ENCODE results near the gene FCGR3B. TPM values are rescaled to one million over a fixed set of nuclear protein-coding genes. Genes with fewer than 3 reads are reported as not detected.
"Not testable (repeated sequence)": the region's sequence is repeated elsewhere in the genome, so short reads cannot be mapped to it uniquely, and the experiment has no call there.

Gene FCGR3B
- total and polyA plus RNA-seq, 7 donors = 0.08 to 3.9 (median 0.83) TPM

- H3K27ac ChIP-seq; H3K4me3 ChIP-seq; DNase-seq; H3K36me3 ChIP-seq (ENCODE audit: insufficient read depth in 1 of 2, low read depth in 1 of 2); H3K4me1 ChIP-seq; intact Hi-C loops (cut with DNase I); H3K9me3 ChIP-seq; H3K27me3 ChIP-seq (ENCODE audit: insufficient read depth in 3 of 3, low read length in 2 of 3); ATAC-seq: not testable (repeated sequence)
- 79 to 100% (median 89%) methylated on average over 1 of the region's 2 CpGs for WGBS, 3 donors
Observed at GRCh38 chr1:161630128-161630742, 741 bp downstream of the FCGR3B start.

GRCh38 chr1:161626445-161627146, 4.4 kb downstream of the FCGR3B start:
- H3K27ac ChIP-seq; H3K4me1 ChIP-seq; H3K4me3 ChIP-seq; ATAC-seq; intact Hi-C loops (cut with DNase I); DNase-seq; H3K27me3 ChIP-seq (ENCODE audit: insufficient read depth in 3 of 3, low read length in 2 of 3); H3K36me3 ChIP-seq (ENCODE audit: insufficient read depth in 1 of 2, low read depth in 1 of 2); H3K9me3 ChIP-seq: not testable (repeated sequence)
- 59 to 69% (median 64%) methylated on average over 8 to 9 of the region's 10 CpGs for WGBS, 3 donors

GRCh38 chr1:161624605-161625004, 6.4 kb downstream of the FCGR3B start:
- H3K27me3 ChIP-seq (ENCODE audit: insufficient read depth in 3 of 3, low read length in 2 of 3) = peaks cover 0 to 21% (median 5%) of the 10 kb centered on the region in 3 donors
- H3K27ac ChIP-seq; H3K9me3 ChIP-seq; H3K4me3 ChIP-seq; ATAC-seq; intact Hi-C loops (cut with DNase I); H3K4me1 ChIP-seq; H3K36me3 ChIP-seq (ENCODE audit: insufficient read depth in 1 of 2, low read depth in 1 of 2); DNase-seq: not testable (repeated sequence)
- WGBS, 3 donors = 87 to 97% (median 95%) methylated on average over 1 of the region's 1 CpG

- WGBS, 3 donors = 56 to 68% (median 59%) methylated on average over 3 to 5 of the region's 6 CpGs
- H3K27ac ChIP-seq; ATAC-seq; H3K4me3 ChIP-seq; H3K36me3 ChIP-seq (ENCODE audit: insufficient read depth in 1 of 2, low read depth in 1 of 2); H3K9me3 ChIP-seq; DNase-seq; intact Hi-C loops (cut with DNase I); H3K4me1 ChIP-seq: not testable (repeated sequence)
- peaks cover 0 to 21% (median 5%) of the 10 kb centered on the region in 3 donors for H3K27me3 ChIP-seq (ENCODE audit: insufficient read depth in 3 of 3, low read length in 2 of 3)
Observed at GRCh38 chr1:161623401-161624051, 7.5 kb downstream of the FCGR3B start.

GRCh38 chr1:161622054-161622453, 8.9 kb downstream of the FCGR3B start:
- H3K4me3 ChIP-seq = peak overlapping the region; percentile 53
- H3K36me3 ChIP-seq (ENCODE audit: insufficient read depth in 1 of 2, low read depth in 1 of 2); H3K27ac ChIP-seq; H3K9me3 ChIP-seq; ATAC-seq; intact Hi-C loops (cut with DNase I); H3K4me1 ChIP-seq; DNase-seq: not testable (repeated sequence)
- peaks cover 0 to 21% (median 5%) of the 10 kb centered on the region in 3 donors for H3K27me3 ChIP-seq (ENCODE audit: insufficient read depth in 3 of 3, low read length in 2 of 3)
- WGBS, 3 donors = 55 to 56% (median 56%) methylated on average over 5 to 8 of the region's 8 CpGs

- peak in 2 of 4 donors; percentile 17 to 50 for ATAC-seq
Observed at GRCh38 chr1:161621181-161622000, 9.6 kb downstream of the FCGR3B start.

GRCh38 chr1:161620399-161620798, 10.6 kb downstream of the FCGR3B start:
- ATAC-seq; intact Hi-C loops (cut with DNase I); H3K9me3 ChIP-seq; DNase-seq; H3K27ac ChIP-seq; H3K4me3 ChIP-seq; H3K36me3 ChIP-seq (ENCODE audit: insufficient read depth in 1 of 2, low read depth in 1 of 2); H3K4me1 ChIP-seq: not testable (repeated sequence)
- WGBS, 3 donors = 88 to 92% (median 89%) methylated on average over 7 of the region's 7 CpGs
- H3K27me3 ChIP-seq (ENCODE audit: insufficient read depth in 3 of 3, low read length in 2 of 3) = peaks cover 0 to 21% (median 5%) of the 10 kb centered on the region in 3 donors

More at GRCh38 chr1:161621181-161622000, 9.6 kb downstream of the FCGR3B start:
- intact Hi-C loops (cut with DNase I); H3K36me3 ChIP-seq (ENCODE audit: insufficient read depth in 1 of 2, low read depth in 1 of 2); H3K27ac ChIP-seq; H3K9me3 ChIP-seq; H3K4me1 ChIP-seq: not testable (repeated sequence)
- Histone ChIP-seq H3K4me3 (peak overlapping the region; percentile 53), H3K27me3 (ENCODE audit: insufficient read depth in 3 of 3, low read length in 2 of 3) (peaks cover 0 to 21% (median 5%) of the 10 kb centered on the region in 3 donors)
- peak; percentile 41 to 66 for DNase-seq
- WGBS, 3 donors = 1 to 2% (median 2%) methylated on average over 41 of the region's 41 CpGs

- H3K4me1 ChIP-seq; DNase-seq; H3K36me3 ChIP-seq (ENCODE audit: insufficient read depth in 1 of 2, low read depth in 1 of 2); H3K27ac ChIP-seq; intact Hi-C loops (cut with DNase I); ATAC-seq; H3K9me3 ChIP-seq; H3K4me3 ChIP-seq: not testable (repeated sequence)
- 88 to 98% (median 97%) methylated on average over 2 to 4 of the region's 4 CpGs for WGBS, 3 donors
- H3K27me3 ChIP-seq (ENCODE audit: insufficient read depth in 3 of 3, low read length in 2 of 3) = peaks cover 0 to 21% (median 5%) of the 10 kb centered on the region in 3 donors
Observed at GRCh38 chr1:161618517-161618916, 12.5 kb downstream of the FCGR3B start.

GRCh38 chr1:161616417-161616816, 14.6 kb downstream of the FCGR3B start:
- H3K9me3 ChIP-seq; ATAC-seq; H3K4me1 ChIP-seq; H3K4me3 ChIP-seq; H3K36me3 ChIP-seq (ENCODE audit: insufficient read depth in 1 of 2, low read depth in 1 of 2); H3K27ac ChIP-seq; intact Hi-C loops (cut with DNase I); DNase-seq: not testable (repeated sequence)
- peaks cover 0 to 19% (median 2%) of the 10 kb centered on the region in 3 donors for H3K27me3 ChIP-seq (ENCODE audit: insufficient read depth in 3 of 3, low read length in 2 of 3)
- WGBS, 3 donors = 87 to 93% (median 93%) methylated on average over 17 to 30 of the region's 30 CpGs

GRCh38 chr1:161613142-161613514, 17.8 kb downstream of the FCGR3B start:
- H3K27ac ChIP-seq; ATAC-seq; H3K9me3 ChIP-seq; H3K36me3 ChIP-seq (ENCODE audit: insufficient read depth in 1 of 2, low read depth in 1 of 2); intact Hi-C loops (cut with DNase I); H3K4me1 ChIP-seq; DNase-seq; H3K4me3 ChIP-seq: not testable (repeated sequence)
- peaks cover 0 to 21% (median 0%) of the 10 kb centered on the region in 3 donors for H3K27me3 ChIP-seq (ENCODE audit: insufficient read depth in 3 of 3, low read length in 2 of 3)
- WGBS, 3 donors = 14 to 34% (median 17%) methylated on average over 2 to 4 of the region's 6 CpGs
